Activated CD4-positive, alpha-beta memory T cell treated with anti-CD3 and anti-CD28 coated beads, Interleukin-2, amount 10 ng/mL, durations not matched to agents 7 days and 5 days (primary cell): Measurements from ENCODE around the gene XKR8. TPM values are rescaled to one million over a fixed set of nuclear protein-coding genes. Genes with fewer than 3 reads are reported as not detected.
"Not testable (repeated sequence)": the region's sequence is repeated elsewhere in the genome, so short reads cannot be mapped to it uniquely, and the experiment has no call there.

ENCODE experiments used
- CTCF ChIA-PET: fragments of 350-600 bp; sonication (Branson Sonifier 250); formaldehyde crosslinking; loops from one replicate; lab custom pipeline; 2021; ENCODE audit warnings: antibody characterized with exemption, inconsistent platforms; lab: Charles Lee
- POLR2A ChIA-PET: fragments of 350-600 bp; sonication (Branson Sonifier 250); formaldehyde crosslinking; loops from one replicate; lab custom pipeline; 2021; ENCODE audit warnings: antibody characterized with exemption; lab: Charles Lee
- DNase-seq: peaks from one replicate; pipeline ENCODE4 v3.0.0-alpha.2; 2020
- H3K27ac Mint-ChIP-seq: one replicate; pipeline ENCODE4 v1.8.0; 2021; ENCODE audit warnings: mild to moderate bottlenecking, mixed read lengths
- H3K27me3 Mint-ChIP-seq: one replicate; pipeline ENCODE4 v1.8.0; 2021; ENCODE audit warnings: mixed read lengths
- H3K36me3 Mint-ChIP-seq: one replicate; pipeline ENCODE4 v1.8.0; 2021; ENCODE audit warnings: low read depth, mixed read lengths
- H3K4me1 Mint-ChIP-seq: one replicate; pipeline ENCODE4 v1.8.0; 2021; ENCODE audit warnings: mixed read lengths
- H3K4me3 Mint-ChIP-seq: one replicate; pipeline ENCODE4 v1.8.0; 2021; ENCODE audit warnings: mild to moderate bottlenecking, mixed read lengths
- H3K9me3 Mint-ChIP-seq: one replicate; pipeline ENCODE4 v1.8.0; 2021; ENCODE audit warnings: mixed read lengths
- total RNA-seq, 2 experiments: library from RNA; stranded (reverse); gene quantifications; one replicate each; pipeline ENCODE4 v1.2.3, GENCODE V29; 2021

XKR8 gene
- total RNA-seq, 2 experiments from 2014 or later = 7.9 to 10.0 TPM

- Mint-ChIP-seq H3K27me3 (no peaks in the 10 kb centered on the region), H3K27ac (no peak overlapping the region), H3K4me3 (no peak overlapping the region), H3K9me3 (no peaks in the 10 kb centered on the region), H3K36me3 (peaks cover 48% of the 10 kb centered on the region), H3K4me1 (peaks cover 2% of the 10 kb centered on the region)
- no peak for DNase-seq
- ChIA-PET POLR2A (no interaction called here), CTCF (no interaction called here)
Measured at GRCh38 chr1:27999055-27999454, 39.3 kb downstream of the XKR8 start.

GRCh38 chr1:28002600-28002999, 42.8 kb downstream of the XKR8 start:
- no peaks in the 10 kb centered on the region for H3K27me3 Mint-ChIP-seq
- no peak overlapping the region for H3K4me3 Mint-ChIP-seq
- ChIA-PET POLR2A (no interaction called here), CTCF (interaction anchor here (0.7 to 0.9 kb wide), 3 partner anchors 10 to 645 kb away, joined by 3 read pairs; no protein-coding TSS in a partner anchor)
- H3K9me3 Mint-ChIP-seq = no peaks in the 10 kb centered on the region
- DNase-seq = no peak
- no peaks in the 10 kb centered on the region for H3K4me1 Mint-ChIP-seq
- peaks cover 41% of the 10 kb centered on the region for H3K36me3 Mint-ChIP-seq
- H3K27ac Mint-ChIP-seq = no peak overlapping the region

GRCh38 chr1:28003117-28003516, 43.3 kb downstream of the XKR8 start:
- not testable (repeated sequence) for H3K27ac Mint-ChIP-seq, H3K9me3 Mint-ChIP-seq, DNase-seq, H3K27me3 Mint-ChIP-seq, H3K4me3 Mint-ChIP-seq, H3K4me1 Mint-ChIP-seq
- peaks cover 36% of the 10 kb centered on the region for H3K36me3 Mint-ChIP-seq
- ChIA-PET CTCF (interaction anchor here (0.8 to 0.9 kb wide), 3 partner anchors 11 to 21 kb away, joined by 3 read pairs; no protein-coding TSS in a partner anchor), POLR2A (interaction anchor here (1.3 kb wide), 1 partner anchor 16 kb away, joined by 3 read pairs; no protein-coding TSS in a partner anchor)

- no peak overlapping the region for H3K4me3 Mint-ChIP-seq
- no peaks in the 10 kb centered on the region for H3K9me3 Mint-ChIP-seq
- peaks cover 38% of the 10 kb centered on the region for H3K36me3 Mint-ChIP-seq
- no peaks in the 10 kb centered on the region for H3K27me3 Mint-ChIP-seq
- H3K27ac Mint-ChIP-seq = no peak overlapping the region
- no peak for DNase-seq
- no peaks in the 10 kb centered on the region for H3K4me1 Mint-ChIP-seq
- ChIA-PET POLR2A (no interaction called here), CTCF (interaction anchor here (1.0 kb wide), 1 partner anchor 30 kb away, joined by 3 read pairs; no protein-coding TSS in a partner anchor)
Measured at GRCh38 chr1:28010969-28011368, 51.2 kb downstream of the XKR8 start.

Other genes with a start within 250 kb of the XKR8 start
- gene FAM76A, start 234.0 kb upstream of the XKR8 start, total RNA-seq = 10 to 100 TPM; 13.6 to 14.1 TPM
- gene STX12, start 186.8 kb upstream of the XKR8 start, total RNA-seq = 10 to 100 TPM; 32.0 to 33.1 TPM
- 10 to 100 TPM; 48.5 to 51.2 TPM for gene PPP1R8, start 129.2 kb upstream of the XKR8 start, total RNA-seq
- 10 to 100 TPM; 58.9 to 60.1 TPM for gene THEMIS2, start 87.4 kb upstream of the XKR8 start, total RNA-seq
- 10 to 100 TPM; 76.7 to 78.8 TPM for gene RPA2, start 45.4 kb upstream of the XKR8 start, total RNA-seq
- gene SMPDL3B, start 25.0 kb upstream of the XKR8 start, total RNA-seq = under 1 TPM; 0.76 to 0.93 TPM
- 10 to 100 TPM; 29.5 to 32.0 TPM for gene EYA3, start 128.6 kb downstream of the XKR8 start, total RNA-seq
- under 1 TPM; 0.23 to 0.38 TPM for gene PTAFR, start 216.7 kb downstream of the XKR8 start, total RNA-seq